GM19025 (cell line): ENCODE measurements around the gene GFPT2.

ENCODE experiments used
- ATAC-seq: cut with Tn5 transposase; IDR thresholded peaks from one replicate; pipeline ENCODE4 v1.9.1; 2021; ENCODE audit warnings: mild to moderate bottlenecking, low read depth, moderate library complexity; ENCODE audit not compliant: unreplicated experiment

Gene GFPT2

DNA sequence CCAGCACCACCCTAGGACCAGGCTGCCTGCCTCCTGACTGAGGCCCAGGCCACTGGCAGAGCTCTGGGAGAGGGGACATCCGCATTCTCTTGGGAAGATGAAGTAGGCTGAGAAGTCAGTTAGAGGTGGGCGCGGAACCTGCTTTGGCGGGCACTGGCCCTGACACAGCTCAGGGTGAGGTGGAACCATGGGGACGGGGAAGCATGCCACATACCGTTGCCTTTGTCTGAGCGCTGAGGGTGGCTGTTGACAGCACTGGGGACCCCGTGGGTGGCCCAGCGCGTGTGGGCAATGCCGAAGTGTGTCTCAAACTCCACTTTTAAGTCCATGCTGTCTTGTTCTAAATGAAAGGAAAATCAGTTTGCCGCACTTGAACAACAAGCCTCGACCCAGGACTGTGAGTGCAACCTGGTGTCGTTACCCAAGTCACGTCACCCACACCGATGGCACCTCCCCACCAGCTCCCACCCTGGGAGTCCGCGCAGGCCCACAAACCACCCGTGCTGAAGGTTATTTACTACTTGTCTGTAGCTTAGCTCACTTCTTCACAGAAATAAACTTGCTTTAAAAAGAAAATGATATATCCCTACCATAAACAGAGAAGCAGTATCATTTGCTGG is 17.4 kb downstream of the GFPT2 start:
- no peak for ATAC-seq

DNA sequence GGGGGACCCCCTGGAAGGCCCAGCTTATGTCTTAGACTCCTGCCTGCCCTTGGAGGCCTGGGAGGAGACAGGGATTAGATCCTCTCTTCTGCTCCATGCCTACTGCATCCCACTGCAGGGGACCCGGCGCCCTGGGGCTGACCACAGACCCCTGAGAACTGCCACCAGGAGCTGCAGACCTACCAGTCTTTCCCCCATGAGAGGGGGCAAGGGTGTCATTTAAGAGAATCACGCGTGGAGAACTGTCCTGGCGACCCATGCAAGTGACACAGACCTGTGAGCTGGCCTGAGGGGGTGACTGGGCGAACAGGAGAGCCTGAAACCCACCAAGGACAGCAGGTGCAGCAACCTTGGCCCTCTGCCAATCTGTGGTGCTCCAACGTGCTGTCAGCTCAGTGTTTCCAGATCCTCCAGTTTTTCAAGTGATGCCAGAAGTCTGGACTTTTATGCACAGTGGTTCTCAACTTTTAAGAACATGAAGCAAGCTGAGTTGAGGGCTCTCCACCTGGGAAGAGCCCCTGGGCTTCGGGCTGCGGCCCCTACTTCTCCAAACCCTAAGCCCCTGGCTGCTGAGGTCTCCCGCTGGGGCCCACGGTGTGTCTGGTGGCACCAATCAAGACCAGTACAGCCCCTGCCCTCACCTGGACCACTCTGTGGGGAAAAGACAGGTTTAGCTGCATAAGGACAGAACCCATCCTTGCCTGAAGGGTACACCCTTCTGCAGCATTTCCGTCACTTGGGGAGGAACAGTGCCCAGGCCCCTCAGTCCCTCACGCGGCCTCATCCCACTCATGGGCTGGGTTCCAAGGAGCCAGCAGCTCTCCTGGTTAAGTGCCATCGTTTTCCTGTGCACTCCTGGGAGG is 18.2 kb downstream of the GFPT2 start:
- no peak for ATAC-seq

DNA sequence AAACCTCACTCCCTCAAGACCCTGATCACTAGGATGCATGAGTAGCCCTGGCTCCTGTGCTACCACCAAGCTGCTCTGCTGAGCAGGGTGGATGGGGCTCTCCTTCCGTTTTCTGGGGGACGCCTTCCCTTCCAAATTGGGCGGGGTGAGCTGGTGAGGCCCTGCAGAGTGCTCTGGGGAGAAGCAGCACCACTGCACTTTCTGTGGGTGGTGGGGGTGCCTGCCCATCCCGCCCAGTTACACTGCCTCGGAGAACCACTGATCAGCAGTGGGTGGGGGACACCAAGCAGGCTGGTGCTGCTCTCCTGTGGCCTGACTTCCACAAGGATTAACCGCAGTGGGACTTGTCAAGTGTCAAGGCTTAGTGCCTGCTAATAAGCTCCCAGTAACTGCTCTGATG is 19.0 kb downstream of the GFPT2 start:
- no peak for ATAC-seq

DNA sequence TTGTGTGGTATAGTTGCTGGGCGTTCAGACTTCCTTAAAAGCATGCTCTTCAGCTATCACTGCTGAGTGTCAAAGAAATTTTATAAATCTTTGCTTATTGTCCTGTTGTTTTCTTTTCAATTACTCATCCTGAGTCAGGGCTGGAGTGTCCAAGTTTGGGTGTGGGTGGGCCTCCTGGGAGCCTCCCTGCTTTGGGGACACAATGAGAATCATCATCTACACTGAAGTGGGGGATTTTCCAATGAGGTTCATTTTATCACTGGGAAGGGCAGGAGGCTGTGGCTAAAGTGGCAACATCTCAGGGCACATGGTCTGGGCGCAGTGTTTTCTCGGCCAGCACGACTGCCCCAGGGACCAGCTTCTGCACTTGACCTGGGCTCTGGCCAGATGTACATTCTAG is 19.5 kb downstream of the GFPT2 start:
- ATAC-seq, result no peak

DNA sequence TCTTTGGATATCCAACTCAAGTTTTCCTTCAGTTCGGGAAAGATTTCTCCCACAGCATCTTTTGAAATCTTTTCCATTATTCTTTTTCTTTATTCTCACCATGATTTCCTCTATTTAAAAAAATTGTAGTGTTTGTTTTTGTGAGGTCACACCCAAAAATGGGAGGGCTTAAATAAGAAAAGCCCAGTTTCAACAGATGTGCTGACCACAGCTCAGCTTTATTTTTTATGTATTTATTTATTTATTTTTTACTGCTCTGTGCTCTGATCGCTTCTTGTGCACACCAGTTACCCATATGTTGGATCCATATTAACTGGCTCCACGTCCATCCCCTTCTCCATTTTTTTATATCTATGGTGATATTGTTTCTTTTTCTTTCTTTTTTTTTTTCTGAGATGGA is 20.3 kb downstream of the GFPT2 start:
- no peak for ATAC-seq

DNA sequence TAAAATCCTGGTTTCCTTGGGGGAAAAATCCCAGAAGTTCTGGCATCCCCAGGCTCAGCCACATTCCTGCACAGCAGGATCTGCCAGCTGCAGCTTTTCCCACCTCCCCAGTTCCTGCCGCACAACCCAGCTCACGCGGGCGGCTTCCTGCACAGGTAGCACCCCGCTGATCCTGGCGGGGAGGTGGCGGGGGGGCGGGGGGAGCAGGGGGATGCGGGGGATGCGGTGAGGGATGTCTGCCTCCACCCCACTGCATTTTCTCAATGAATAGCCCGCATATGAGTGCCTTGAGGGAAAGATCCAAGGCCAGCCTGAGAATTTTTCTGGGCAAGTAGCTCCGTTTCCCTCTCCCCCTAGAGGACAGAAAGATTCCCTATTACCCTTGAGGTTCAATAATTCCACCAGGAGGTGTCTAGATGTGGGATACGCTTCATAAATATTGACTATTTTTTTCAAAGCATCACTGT is 21.1 kb downstream of the GFPT2 start:
- no peak for ATAC-seq

DNA sequence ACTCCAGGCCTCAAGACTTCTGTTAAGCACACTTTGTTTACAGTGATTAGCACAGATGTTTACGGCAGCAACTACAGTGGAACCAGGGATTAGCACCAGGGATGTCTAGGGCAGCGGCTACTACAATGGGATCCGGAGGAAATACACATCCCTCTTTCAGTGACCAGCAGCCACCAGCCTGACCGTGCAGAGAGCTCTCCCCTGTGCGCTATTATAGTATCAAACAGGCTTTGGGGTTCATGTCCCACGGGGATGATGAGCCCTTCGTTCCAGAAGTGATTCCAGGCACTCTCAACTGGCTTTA is 21.5 kb downstream of the GFPT2 start:
- ATAC-seq, result no peak

DNA sequence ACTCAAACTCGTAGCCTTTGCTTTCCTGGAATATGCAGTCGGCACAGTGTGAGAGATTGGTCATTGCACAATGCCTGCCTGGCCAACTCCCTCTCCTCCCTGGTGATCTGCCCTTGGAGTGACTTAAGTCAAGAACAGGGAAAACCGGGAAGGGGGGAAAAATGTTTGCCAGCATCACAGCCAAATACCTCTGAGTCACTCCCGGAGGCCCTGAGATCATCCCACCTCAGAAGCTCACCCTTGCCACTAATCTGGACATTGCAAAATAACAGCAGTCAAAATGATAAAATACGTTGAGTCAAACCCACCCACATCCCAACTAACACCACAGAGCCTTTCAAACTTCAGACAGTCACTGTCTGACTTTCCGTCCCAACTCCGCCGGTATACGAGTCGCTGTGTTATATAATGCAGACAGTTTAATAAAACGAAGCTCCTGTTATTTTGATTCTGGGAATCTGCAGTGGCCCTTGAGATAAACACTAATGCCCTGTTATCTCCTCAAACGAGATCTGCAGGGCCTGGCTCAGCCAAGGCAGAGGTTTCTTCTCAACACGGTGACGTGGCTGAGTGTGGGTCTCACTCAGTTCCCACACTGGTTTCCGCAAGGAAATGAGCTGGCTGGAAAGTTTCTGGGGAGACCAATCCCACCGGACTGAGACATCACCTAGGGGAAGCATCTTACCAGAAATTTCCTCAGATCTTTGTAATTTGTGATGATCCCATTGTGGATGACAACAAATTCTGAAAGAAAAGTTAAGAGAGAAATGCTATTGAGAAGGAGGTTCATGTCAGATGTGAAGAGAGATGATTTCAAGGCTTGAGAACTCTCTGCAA is 22.1 kb downstream of the GFPT2 start:
- no peak for ATAC-seq

DNA sequence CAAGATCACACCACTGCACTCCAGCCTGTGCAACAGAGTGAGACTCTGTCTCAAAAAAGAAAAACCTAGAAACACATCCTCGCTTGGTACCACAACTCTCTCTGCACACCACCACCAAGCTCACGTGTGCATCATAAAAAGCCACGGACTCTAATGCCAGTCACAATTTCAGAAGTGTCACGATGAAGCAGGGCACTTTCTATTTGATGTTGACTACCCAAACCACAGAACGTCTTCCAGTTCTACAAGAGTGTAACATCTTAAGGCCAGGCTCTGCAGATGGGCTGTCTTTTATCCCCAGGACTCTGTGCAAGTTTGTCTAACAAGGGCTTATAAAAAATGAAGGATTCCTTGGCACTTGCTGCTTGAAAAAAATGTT is 22.9 kb downstream of the GFPT2 start:
- no peak for ATAC-seq

DNA sequence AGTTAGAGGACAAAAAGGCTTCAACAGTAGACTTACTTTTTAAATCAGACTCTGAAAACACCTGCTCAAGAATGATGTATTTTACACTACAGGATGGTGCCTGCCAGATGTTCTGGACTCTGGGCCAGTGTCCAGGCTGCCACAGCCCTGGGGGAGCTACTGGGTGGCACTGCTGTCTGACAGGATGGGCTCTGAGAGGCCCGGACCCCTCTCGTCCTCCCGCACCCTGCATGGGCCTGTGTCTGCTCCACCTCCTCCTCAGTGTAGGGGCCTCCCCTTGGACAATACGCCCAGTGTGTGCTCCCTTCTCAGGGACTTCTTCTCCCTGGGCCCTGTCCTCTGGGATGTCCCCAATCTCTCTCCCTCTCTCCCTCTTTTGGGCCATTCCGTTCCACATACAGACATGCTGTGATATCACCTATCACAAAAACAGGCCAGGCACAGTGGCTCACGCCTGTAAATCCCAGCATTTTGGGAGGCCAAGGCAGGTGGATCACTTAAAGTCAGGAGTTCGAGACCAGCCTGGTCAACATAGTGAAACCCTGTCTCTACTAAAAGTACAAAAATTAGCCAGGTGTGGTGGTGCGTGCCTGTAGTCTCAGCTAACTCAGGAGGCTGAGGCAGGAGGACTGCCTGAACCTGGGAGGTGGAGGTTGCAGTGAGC is 23.4 kb downstream of the GFPT2 start:
- ATAC-seq, result no peak

DNA sequence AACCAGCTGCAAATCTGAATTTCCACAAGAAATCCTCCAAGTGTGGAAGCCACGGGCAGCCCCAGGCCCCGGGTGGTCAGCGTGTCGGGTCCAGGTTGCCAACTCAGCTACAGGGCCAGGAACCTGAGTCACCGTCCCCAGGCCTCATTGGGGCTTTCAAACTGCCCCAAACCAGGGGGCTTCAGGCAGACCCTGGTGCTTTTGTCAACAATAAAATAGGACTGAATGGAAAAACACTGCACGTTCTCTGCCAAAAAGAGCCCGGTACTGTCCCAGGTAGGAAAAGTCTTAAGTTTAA is 24.0 kb downstream of the GFPT2 start:
- no peak for ATAC-seq

DNA sequence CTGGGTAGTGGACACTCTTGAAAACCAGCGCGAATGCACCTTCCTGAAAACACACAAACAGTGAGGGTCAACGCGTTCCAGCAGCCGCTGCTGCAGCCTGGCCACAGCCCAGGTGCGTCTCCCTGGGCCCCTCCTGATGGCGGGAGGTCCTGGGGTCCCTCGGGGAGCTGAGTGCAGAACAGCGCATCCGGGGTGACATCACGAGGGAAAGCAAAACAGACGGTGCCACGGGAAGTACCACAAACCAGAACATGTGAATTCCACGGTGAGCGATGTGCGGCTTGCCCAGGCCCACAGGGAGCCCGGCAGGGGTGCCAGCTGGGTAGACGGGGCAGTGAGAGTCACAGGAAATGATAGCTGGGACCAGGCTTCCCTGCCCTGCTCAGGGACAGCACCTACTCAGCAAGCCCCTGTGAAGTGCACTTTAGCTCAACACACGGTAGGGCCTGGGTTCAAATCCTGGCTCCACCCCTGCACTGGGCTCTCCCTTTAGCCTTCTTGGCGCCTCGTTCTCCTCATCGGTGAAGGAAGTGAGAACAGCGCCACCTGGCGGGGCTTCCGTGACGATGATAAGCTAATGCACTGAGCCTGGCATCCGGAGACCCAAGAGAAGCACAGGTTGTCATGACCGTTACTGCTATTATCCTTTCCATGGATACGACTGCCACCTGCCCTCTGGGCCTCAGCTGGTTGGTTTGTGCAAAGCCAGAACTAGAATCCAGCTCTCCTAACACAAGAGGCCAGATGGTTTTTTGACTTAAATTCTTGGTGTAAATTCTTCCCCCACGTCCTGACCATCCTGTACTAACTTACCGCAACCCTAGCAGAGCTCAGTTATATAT is 24.6 kb downstream of the GFPT2 start:
- ATAC-seq, result no peak

DNA sequence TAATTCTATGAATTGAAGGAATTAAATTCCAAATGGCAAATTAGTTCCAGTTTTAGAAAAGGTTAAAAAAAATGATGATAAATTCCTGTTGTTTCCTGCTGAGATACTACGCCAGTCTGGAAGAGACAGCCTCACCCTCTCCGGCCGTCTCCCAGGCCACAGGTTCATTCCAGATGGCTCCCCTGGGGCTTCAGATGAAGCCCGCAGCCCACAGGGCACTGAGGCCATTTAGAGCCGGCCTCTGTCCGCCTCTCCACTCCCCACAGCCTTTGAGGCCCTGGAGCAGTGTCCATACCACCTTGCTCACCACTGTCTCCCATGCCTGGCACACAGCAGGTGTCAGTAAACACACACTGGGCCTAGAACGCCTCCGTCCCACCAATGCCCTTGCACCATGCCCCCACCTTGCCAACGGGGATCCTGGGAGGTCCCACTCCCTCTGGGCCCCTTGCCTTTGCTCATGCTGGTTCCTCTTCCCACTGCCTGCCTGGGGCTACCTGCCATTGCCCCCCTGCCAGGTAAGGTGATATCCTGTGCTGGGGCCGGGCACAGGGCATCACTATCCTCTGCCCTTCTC is 26.1 kb downstream of the GFPT2 start:
- ATAC-seq, result no peak

DNA sequence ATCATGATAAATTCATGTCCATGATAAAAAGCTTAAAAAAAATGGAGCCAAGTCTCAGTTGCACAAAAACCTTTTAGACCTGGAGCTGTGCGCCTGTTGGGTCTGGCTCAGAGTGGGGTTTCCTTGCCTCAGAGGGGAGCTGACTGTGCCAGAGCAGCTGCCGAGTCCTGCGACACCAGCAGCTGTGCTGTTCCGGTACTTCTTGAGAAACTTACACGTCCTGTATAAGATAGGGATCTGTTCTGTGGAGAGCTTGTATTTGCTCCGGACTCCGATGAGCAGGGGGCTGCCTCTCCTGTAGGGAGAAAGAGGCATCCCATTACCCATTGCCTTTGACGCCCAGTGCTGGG is 28.6 kb downstream of the GFPT2 start:
- ATAC-seq, result no peak

DNA sequence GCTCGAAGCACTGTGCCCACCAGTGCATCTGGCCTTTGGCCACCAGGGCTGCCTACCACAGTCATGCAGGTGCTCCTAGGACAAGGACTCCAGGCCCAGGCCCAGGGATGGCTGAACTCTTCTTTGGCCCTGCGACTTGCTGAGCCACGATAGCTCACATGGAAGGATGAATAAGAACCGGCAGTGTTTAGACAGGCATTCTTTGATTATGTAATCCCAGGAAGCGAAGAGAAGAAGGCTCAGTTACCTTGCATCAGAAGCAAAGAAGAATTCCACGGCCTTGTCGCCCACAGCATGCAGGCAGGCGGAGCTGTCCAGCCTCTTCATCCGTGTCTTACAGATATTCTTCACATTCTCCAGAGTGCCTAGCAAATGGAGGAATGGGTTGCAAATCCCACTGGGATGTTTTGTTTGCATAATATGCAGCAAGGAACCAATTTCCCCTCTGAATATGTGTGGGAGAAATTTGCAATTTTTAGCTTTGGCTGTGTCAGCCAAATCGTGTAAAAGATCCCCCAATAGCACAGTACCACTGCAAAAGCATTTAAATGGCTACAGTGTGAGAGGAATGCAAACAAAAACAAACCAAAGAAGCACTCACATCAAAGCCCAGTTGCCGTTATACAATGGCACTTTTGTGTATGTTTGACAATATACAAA is 29.1 kb downstream of the GFPT2 start:
- no peak for ATAC-seq

DNA sequence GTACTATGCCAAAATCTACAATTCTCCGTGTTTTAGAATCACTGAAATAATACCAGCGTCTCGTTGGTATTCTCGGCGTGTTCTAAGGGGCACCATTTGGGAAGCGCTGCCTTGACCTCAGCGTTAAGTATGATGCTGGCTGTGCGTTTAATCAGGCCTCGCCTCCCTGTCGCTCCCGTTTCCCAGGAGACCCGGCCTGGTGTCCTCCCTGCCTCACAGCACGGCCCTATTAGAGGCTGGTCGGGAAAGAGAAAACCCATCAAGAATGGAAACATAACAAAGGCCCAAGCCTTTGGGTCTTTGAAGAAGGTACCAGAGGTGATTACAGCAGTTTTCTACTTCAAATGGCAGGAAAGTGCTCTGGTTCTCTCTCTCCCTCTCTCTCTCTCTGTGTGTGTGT is 30.0 kb downstream of the GFPT2 start:
- ATAC-seq, result no peak

DNA sequence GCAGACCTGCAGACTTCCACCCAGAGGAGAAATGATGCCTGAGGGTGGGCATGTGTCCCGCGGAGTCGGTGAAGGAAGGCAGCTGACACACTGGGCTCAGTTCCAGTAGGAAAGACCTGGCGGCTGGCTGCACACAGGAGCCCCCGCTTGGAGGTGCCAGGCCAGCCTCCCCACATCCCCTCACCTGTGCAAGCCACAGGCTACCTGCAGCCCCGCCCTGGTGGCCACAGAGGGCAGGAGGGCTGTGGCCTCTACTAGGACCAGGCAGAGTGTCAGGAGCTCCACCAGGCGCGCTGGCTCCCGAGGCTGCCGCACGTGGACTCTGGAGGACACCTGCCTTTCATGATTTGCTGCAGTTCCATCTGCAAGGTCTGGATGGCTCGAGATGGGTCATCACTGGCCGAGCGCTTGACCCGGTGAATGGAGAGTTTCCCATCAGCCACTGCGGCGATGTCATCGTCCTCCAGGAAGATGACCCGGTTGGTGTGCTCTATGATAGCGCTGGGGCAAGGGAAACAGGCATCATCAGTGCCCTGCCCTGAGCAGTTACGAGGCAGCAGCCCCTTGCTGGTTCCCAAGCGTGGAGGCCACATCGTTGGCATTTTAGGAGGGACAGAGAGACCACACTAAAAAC is 34.6 kb downstream of the GFPT2 start:
- ATAC-seq, result no peak

DNA sequence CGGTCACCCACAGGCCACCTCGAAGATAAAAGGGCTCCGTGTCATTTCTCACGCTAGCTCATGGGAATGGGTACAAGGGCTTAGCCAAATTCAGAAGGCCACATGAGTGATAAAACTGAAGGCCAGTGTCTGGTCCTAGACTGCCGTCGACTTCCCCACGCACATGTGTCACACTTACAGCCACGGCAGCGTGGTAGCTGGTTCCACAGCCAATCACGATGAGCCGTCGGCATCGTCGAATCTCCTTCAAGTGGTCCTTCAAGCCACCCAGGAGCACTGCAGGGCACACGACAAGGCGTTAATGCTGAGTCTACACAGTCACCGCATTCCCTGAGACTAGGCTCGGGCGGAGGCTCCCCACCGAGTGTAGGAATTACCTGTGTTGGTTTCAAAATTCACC is 36.5 kb downstream of the GFPT2 start:
- ATAC-seq, result no peak

DNA sequence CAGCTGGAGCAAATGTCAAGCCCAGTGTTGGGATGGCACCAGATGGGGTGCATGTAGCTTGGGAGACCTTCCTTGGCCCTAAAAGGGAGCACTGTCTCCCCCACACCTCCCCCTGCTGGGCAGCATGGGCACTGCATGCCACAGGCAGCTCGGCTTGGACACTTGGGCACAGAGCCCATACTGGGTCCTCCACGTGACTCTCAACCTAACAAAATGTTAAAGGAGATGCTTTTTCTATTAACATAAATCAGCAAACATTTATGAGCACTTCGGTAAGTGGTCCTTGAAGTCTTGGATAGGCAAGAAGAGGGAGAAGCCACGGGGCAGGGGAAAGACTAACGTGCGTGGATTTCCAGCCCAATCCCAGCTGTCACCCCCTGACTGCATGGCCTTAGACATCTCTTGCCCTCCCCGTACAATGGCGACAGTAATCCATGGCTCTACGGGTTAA is 37.3 kb downstream of the GFPT2 start:
- no peak for ATAC-seq
